Measurements from ENCODE around the gene TRMT11. TPM values are rescaled to one million over a fixed set of nuclear protein-coding genes. Genes with fewer than 3 reads are reported as not detected.

Gene TRMT11
- total RNA-seq, 4 donors from 2014 or later = 23.6 to 152 (median 28.9) TPM

GRCh38 chr6:125989631-125990030 lies 3.3 kb downstream of the TRMT11 start:
- no peak overlapping the region for H3K4me3 ChIP-seq
- H3K4me1 ChIP-seq = peaks cover 2 to 60% (median 25%) of the 10 kb centered on the region in 4 donors
- intact Hi-C loops (cut with DNase I; ENCODE audit: low total_unique reads) = no loop called here
- peak overlapping the region in 1 of 4 donors; percentile 27 for H3K27ac ChIP-seq
- in situ Hi-C loops (cut with MboI; ENCODE audit: low pct_ligation_motif_present in 1 of 4, low pct_unique_long_range_greater_than_20kb in 1 of 4, low sequenced_read_pairs in 3 of 4) = loop anchor here in 1 of 4 donors (10.0 kb wide), 1 partner anchor 685 kb away; the partner anchor contains the start of gene HDDC2
- TF ChIP-seq POLR2A (IDR thresholded peaks at IDR 0.05) (no peak), CTCF (IDR thresholded peaks at IDR 0.05) (no peak), EP300 (IDR thresholded peaks at IDR 0.05; ENCODE audit: low read depth) (no peak), POLR2AphosphoS5 (IDR thresholded peaks at IDR 0.05) (no peak)
- 57 to 58% methylated on average over 1 to 3 of the region's 3 CpGs for WGBS, 2 donors (ENCODE audit: low coverage in 1 of 2)
- DNase-seq = no peak
- H3K27me3 ChIP-seq = no peaks in the 10 kb centered on the region
- no peaks in the 10 kb centered on the region for H3K36me3 ChIP-seq
- no peaks in the 10 kb centered on the region for H3K9me3 ChIP-seq

GRCh38 chr6:125991653-125992052 lies 5.3 kb downstream of the TRMT11 start:
- no peak overlapping the region for H3K27ac ChIP-seq
- no peak for TF ChIP-seq POLR2A (IDR thresholded peaks at IDR 0.05)
- TF ChIP-seq EP300 (IDR thresholded peaks at IDR 0.05; ENCODE audit: low read depth) = no peak
- TF ChIP-seq POLR2AphosphoS5 (IDR thresholded peaks at IDR 0.05) = no peak
- no peak for TF ChIP-seq CTCF (IDR thresholded peaks at IDR 0.05)

GRCh38 chr6:125994670-125995488 lies 8.5 kb downstream of the TRMT11 start:
- H3K4me1 ChIP-seq = peaks cover 0 to 31% (median 11%) of the 10 kb centered on the region in 4 donors
- H3K27me3 ChIP-seq = no peaks in the 10 kb centered on the region
- no peak overlapping the region for H3K27ac ChIP-seq
- no peak for TF ChIP-seq CTCF (IDR thresholded peaks at IDR 0.05)
- no peak for TF ChIP-seq POLR2A (IDR thresholded peaks at IDR 0.05)
- TF ChIP-seq EP300 (IDR thresholded peaks at IDR 0.05; ENCODE audit: low read depth) = no peak
- TF ChIP-seq POLR2AphosphoS5 (IDR thresholded peaks at IDR 0.05) = no peak
- no peaks in the 10 kb centered on the region for H3K9me3 ChIP-seq
- no peak overlapping the region for H3K4me3 ChIP-seq
- in situ Hi-C loops (cut with MboI; ENCODE audit: low pct_ligation_motif_present in 1 of 4, low pct_unique_long_range_greater_than_20kb in 1 of 4, low sequenced_read_pairs in 3 of 4) (loop anchor here in 1 of 4 donors (10.0 kb wide), 1 partner anchor 690 kb away; the partner anchor contains the start of gene HDDC2), intact Hi-C loops (cut with DNase I; ENCODE audit: low total_unique reads) (no loop called here)
- peaks cover 0 to 14% (median 3%) of the 10 kb centered on the region in 4 donors for H3K36me3 ChIP-seq
- no peak for DNase-seq
- WGBS, 2 donors (ENCODE audit: low coverage in 1 of 2) = 58 to 67% methylated on average over 4 to 5 of the region's 5 CpGs

More at GRCh38 chr6:125991653-125992052, 5.3 kb downstream of the TRMT11 start:
- intact Hi-C loops (cut with DNase I; ENCODE audit: low total_unique reads) = no loop called here
- DNase-seq = no peak
- H3K9me3 ChIP-seq = no peaks in the 10 kb centered on the region
- H3K36me3 ChIP-seq = no peaks in the 10 kb centered on the region
- in situ Hi-C loops (cut with MboI; ENCODE audit: low pct_ligation_motif_present in 1 of 4, low pct_unique_long_range_greater_than_20kb in 1 of 4, low sequenced_read_pairs in 3 of 4) = loop anchor here in 1 of 4 donors (10.0 kb wide), 1 partner anchor 687 kb away; the partner anchor contains the start of gene HDDC2
- H3K27me3 ChIP-seq = no peaks in the 10 kb centered on the region
- peaks cover 0 to 57% (median 19%) of the 10 kb centered on the region in 4 donors for H3K4me1 ChIP-seq
- H3K4me3 ChIP-seq = no peak overlapping the region
- 42 to 68% methylated on average over 1 of the region's 1 CpG for WGBS, 2 donors (ENCODE audit: low coverage in 1 of 2)

- no peaks in the 10 kb centered on the region for H3K9me3 ChIP-seq
- TF ChIP-seq EP300 (IDR thresholded peaks at IDR 0.05; ENCODE audit: low read depth) (no peak), POLR2AphosphoS5 (IDR thresholded peaks at IDR 0.05) (no peak), CTCF (IDR thresholded peaks at IDR 0.05) (peak; percentile 85 to 97 (median 93)), POLR2A (IDR thresholded peaks at IDR 0.05) (no peak)
- H3K4me1 ChIP-seq = peaks cover 0 to 28% (median 9%) of the 10 kb centered on the region in 4 donors
- intact Hi-C loops (cut with DNase I; ENCODE audit: low total_unique reads) = no loop called here
- 7 to 8% methylated on average over 8 of the region's 8 CpGs for WGBS, 2 donors (ENCODE audit: low coverage in 1 of 2)
- H3K36me3 ChIP-seq = peaks cover 0 to 17% (median 3%) of the 10 kb centered on the region in 4 donors
- in situ Hi-C loops (cut with MboI; ENCODE audit: low pct_ligation_motif_present in 1 of 4, low pct_unique_long_range_greater_than_20kb in 1 of 4, low sequenced_read_pairs in 3 of 4) = loop anchor here in 1 of 4 donors (10.0 kb wide), 1 partner anchor 691 kb away; the partner anchor contains the start of gene HDDC2
- no peaks in the 10 kb centered on the region for H3K27me3 ChIP-seq
- H3K27ac ChIP-seq = no peak overlapping the region
- peak; percentile 67 for DNase-seq
- peak overlapping the region in 1 of 4 donors; percentile 4 for H3K4me3 ChIP-seq
These were observed 9.7 kb downstream of the TRMT11 start for GRCh38 chr6:125995972-125996580.

Measured in transverse colon (tissue), 4 donors.